Smooth muscle cell (in vitro differentiated cells): ENCODE results near the gene CYB561A3. TPM values are rescaled to one million over a fixed set of nuclear protein-coding genes. Genes with fewer than 3 reads are reported as not detected.

Source experiments
- DNase-seq: peaks from one replicate; lab custom pipeline; 2025; ENCODE audit not compliant: unreplicated experiment; lab: John Stamatoyannopoulos, UW
- H2AFZ ChIP-seq: fragments of 200-600 bp; sonication (generic); 2 replicates; pipeline ENCODE4 v1.6.0; 2016; ENCODE audit warnings: antibody characterized with exemption, low read depth, mild to moderate bottlenecking
- H3F3A ChIP-seq: fragments of 200-600 bp; sonication (generic); 2 replicates; pipeline ENCODE4 v1.6.0; 2017; ENCODE audit warnings: antibody characterized with exemption, low read depth
- H3K27ac ChIP-seq: fragments of 200-600 bp; sonication (generic); 2 replicates; pipeline ENCODE4 v1.5.1; 2016; ENCODE audit warnings: low read depth, mild to moderate bottlenecking
- H3K27me3 ChIP-seq: fragments of 200-600 bp; sonication (generic); 2 replicates; pipeline ENCODE4 v1.6.1; 2016; ENCODE audit warnings: low read depth, mild to moderate bottlenecking
- H3K36me3 ChIP-seq: fragments of 200-600 bp; sonication (generic); 2 replicates; pipeline ENCODE4 v1.5.1; 2016; ENCODE audit warnings: low read depth
- H3K4me1 ChIP-seq: fragments of 200-600 bp; sonication (generic); 2 replicates; pipeline ENCODE4 v1.5.1; 2016; ENCODE audit warnings: low read depth
- H3K4me2 ChIP-seq: fragments of 200-600 bp; sonication (generic); 2 replicates; pipeline ENCODE4 v1.6.0; 2016; ENCODE audit warnings: mild to moderate bottlenecking
- H3K4me3 ChIP-seq: fragments of 200-600 bp; sonication (generic); 2 replicates; pipeline ENCODE4 v1.5.1; 2016; ENCODE audit warnings: mild to moderate bottlenecking
- H3K79me2 ChIP-seq: fragments of 200-600 bp; sonication (generic); 2 replicates; pipeline ENCODE4 v1.6.0; 2016; ENCODE audit warnings: low read depth, mild to moderate bottlenecking
- H3K9ac ChIP-seq: fragments of 200-600 bp; sonication (generic); 2 replicates; pipeline ENCODE4 v1.6.0; 2016; ENCODE audit warnings: low read depth
- H3K9me3 ChIP-seq: fragments of 200-600 bp; sonication (generic); replicated peaks from 2 replicates; pipeline ENCODE4 v1.5.1; 2016; ENCODE audit warnings: low read depth
- H4K20me1 ChIP-seq: fragments of 200-600 bp; sonication (generic); 2 replicates; pipeline ENCODE4 v1.6.0; 2016; ENCODE audit warnings: low read depth
- CTCF ChIP-seq: fragments of 200-600 bp; sonication (generic); IDR thresholded peaks from 2 replicates; pipeline ENCODE4 v1.5.1; 2017; ENCODE audit warnings: borderline replicate concordance, mild to moderate bottlenecking, antibody characterized with exemption; ENCODE audit not compliant: insufficient read depth, poor library complexity, severe bottlenecking
- WGBS: methylation state at CpG from one replicate; pipeline ENCODE4 v1.1.7; 2016; ENCODE audit warnings: low lambda C conversion rate; 5-methylcytosine and 5-hydroxymethylcytosine counted together
- polyA plus RNA-seq: library from polyadenylated mRNA; unstranded; fragments of >200 nt; fragmentation: Nextera tagmentation; extraction: Ambion mirVana; gene quantifications from 2 replicates; pipeline ENCODE4 v1.2.1, GENCODE V29; 2016
- total RNA-seq: library from RNA; depleted of rRNA; stranded (reverse); fragments of >200 nt; gene quantifications from 2 replicates; pipeline ENCODE4 v1.2.3, GENCODE V29; 2014

Gene CYB561A3
- total and polyA plus RNA-seq, 2 experiments from 2014 or later, result 19.1 to 23.7 TPM

GRCh38 chr11:61367406-61367805, 5.7 kb upstream of the CYB561A3 start:
- DNase-seq, result no peak
- H3K27ac ChIP-seq, result peak overlapping the region; percentile 9
- H3K9ac ChIP-seq, result no peak overlapping the region
- peaks cover 4% of the 10 kb centered on the region for H3F3A ChIP-seq
- TF ChIP-seq CTCF, result no peak
- 98% methylated on average over 6 of the region's 6 CpGs for WGBS
- H3K9me3 ChIP-seq, result no peaks in the 10 kb centered on the region
- no peak overlapping the region for H3K4me3 ChIP-seq
- peaks cover 21% of the 10 kb centered on the region for H3K79me2 ChIP-seq
- H3K4me2 ChIP-seq, result no peak overlapping the region
- no peak overlapping the region for H2AFZ ChIP-seq
- H3K27me3 ChIP-seq, result no peaks in the 10 kb centered on the region
- H3K36me3 ChIP-seq, result no peaks in the 10 kb centered on the region
- peaks cover 5% of the 10 kb centered on the region for H3K4me1 ChIP-seq
- no peaks in the 10 kb centered on the region for H4K20me1 ChIP-seq

- H3K4me3 ChIP-seq, result no peak overlapping the region
- WGBS, result 98% methylated on average over 5 of the region's 5 CpGs
- no peak overlapping the region for H3K27ac ChIP-seq
- H3K27me3 ChIP-seq, result no peaks in the 10 kb centered on the region
- no peak overlapping the region for H2AFZ ChIP-seq
- DNase-seq, result no peak
- H3K79me2 ChIP-seq, result peaks cover 27% of the 10 kb centered on the region
- no peaks in the 10 kb centered on the region for H3K36me3 ChIP-seq
- no peak for TF ChIP-seq CTCF
- no peak overlapping the region for H3K9ac ChIP-seq
- H3K4me1 ChIP-seq, result peaks cover 18% of the 10 kb centered on the region
- no peaks in the 10 kb centered on the region for H4K20me1 ChIP-seq
- peaks cover under 1% of the 10 kb centered on the region for H3F3A ChIP-seq
- H3K4me2 ChIP-seq, result no peak overlapping the region
- no peaks in the 10 kb centered on the region for H3K9me3 ChIP-seq
Observed at GRCh38 chr11:61364012-61364675, 2.5 kb upstream of the CYB561A3 start.

GRCh38 chr11:61362542-61362875, 827 bp upstream of the CYB561A3 start:
- H3K4me3 ChIP-seq, result peak overlapping the region; percentile 75
- DNase-seq, result no peak

More at GRCh38 chr11:61362542-61362875, 827 bp upstream of the CYB561A3 start:
- peak overlapping the region; percentile 87 for H2AFZ ChIP-seq
- TF ChIP-seq CTCF, result no peak
- no peaks in the 10 kb centered on the region for H3F3A ChIP-seq
- H3K4me2 ChIP-seq, result peak overlapping the region; percentile 90
- H3K27me3 ChIP-seq, result no peaks in the 10 kb centered on the region
- no peaks in the 10 kb centered on the region for H3K9me3 ChIP-seq
- H3K9ac ChIP-seq, result peak overlapping the region; percentile 95
- peak overlapping the region; percentile 96 for H3K27ac ChIP-seq
- peaks cover 27% of the 10 kb centered on the region for H3K79me2 ChIP-seq
- peaks cover 18% of the 10 kb centered on the region for H3K4me1 ChIP-seq
- WGBS, result 3% methylated on average over 12 of the region's 12 CpGs
- no peaks in the 10 kb centered on the region for H3K36me3 ChIP-seq
- no peaks in the 10 kb centered on the region for H4K20me1 ChIP-seq
